ENCODE results near the gene ADAMTSL2.

ADAMTSL2 gene

DNA sequence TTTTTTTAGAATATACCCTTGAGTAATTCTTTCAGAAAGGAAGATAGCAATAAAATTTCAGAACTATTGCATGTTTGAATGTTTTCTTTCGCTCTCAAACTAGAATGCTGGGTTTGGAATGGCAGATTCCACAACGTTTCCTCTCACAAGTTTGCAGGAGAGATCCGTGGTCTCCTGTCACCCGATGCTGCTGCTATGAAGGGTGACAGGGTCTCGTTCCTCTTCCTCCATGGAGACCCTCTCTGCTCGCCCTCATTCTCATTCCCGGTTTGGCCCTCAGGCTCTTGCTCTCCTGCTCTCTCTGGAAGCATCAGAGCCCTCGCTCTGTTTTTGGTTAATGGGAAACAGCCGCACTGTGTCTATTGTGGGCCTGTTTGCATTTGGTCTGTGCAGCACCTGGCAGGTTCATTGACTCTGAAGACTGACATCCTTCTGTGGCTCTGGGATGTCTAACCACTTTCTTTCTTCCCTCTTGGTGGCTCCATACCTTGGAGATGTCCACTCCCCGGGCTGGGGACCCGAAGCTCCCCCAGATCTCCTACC, 87.3 kb downstream of the ADAMTSL2 start:
- TF ChIP-seq, protein P1, sequence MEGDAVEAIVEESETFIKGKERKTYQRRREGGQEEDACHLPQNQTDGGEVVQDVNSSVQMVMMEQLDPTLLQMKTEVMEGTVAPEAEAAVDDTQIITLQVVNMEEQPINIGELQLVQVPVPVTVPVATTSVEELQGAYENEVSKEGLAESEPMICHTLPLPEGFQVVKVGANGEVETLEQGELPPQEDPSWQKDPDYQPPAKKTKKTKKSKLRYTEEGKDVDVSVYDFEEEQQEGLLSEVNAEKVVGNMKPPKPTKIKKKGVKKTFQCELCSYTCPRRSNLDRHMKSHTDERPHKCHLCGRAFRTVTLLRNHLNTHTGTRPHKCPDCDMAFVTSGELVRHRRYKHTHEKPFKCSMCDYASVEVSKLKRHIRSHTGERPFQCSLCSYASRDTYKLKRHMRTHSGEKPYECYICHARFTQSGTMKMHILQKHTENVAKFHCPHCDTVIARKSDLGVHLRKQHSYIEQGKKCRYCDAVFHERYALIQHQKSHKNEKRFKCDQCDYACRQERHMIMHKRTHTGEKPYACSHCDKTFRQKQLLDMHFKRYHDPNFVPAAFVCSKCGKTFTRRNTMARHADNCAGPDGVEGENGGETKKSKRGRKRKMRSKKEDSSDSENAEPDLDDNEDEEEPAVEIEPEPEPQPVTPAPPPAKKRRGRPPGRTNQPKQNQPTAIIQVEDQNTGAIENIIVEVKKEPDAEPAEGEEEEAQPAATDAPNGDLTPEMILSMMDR (IDR thresholded peaks at IDR 0.05; ENCODE audit: unreplicated experiment in 3 of 3): no peak

DNA sequence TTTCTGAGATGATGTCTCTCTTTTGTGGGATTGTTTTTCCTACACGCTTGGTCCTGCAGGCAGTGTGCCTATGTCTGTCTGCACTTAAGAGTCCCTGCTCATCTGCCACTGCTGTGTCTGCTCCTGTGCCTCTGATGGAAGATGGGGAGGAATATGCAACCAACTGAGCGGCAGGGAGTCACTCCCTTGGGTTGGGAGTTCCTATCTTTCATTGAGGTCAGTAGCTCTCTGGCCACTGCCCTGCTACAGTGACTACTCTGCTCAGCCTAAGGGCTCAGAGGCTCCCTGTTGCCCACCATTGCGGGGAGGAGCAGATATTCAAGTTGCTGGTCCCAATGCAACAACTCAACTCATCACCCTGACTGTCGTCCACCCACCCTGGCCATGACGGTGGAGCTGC, 88.1 kb downstream of the ADAMTSL2 start:
- H3K27ac Mint-ChIP-seq: no peak overlapping the region
- H3K4me1 Mint-ChIP-seq: no peaks in the 10 kb centered on the region
- H3K9me3 Mint-ChIP-seq: peaks cover 27% of the 10 kb centered on the region
- TF ChIP-seq, protein P1 (IDR thresholded peaks at IDR 0.05; ENCODE audit: unreplicated experiment in 3 of 3): no peak
- H3K27me3 Mint-ChIP-seq (ENCODE audit: low read depth): peaks cover 63% of the 10 kb centered on the region
- no peak overlapping the region for H3K4me3 Mint-ChIP-seq
- no peaks in the 10 kb centered on the region for H3K36me3 Mint-ChIP-seq (ENCODE audit: low read depth)

More for the DNA sequence above, 87.3 kb downstream of the ADAMTSL2 start:
- Mint-ChIP-seq H3K36me3 (ENCODE audit: low read depth) (no peaks in the 10 kb centered on the region), H3K27me3 (ENCODE audit: low read depth) (peaks cover 63% of the 10 kb centered on the region), H3K4me1 (no peaks in the 10 kb centered on the region), H3K9me3 (peaks cover 24% of the 10 kb centered on the region), H3K4me3 (no peak overlapping the region), H3K27ac (no peak overlapping the region)
